ENCODE data around the gene ZRANB2.

GRCh38 chr1:71054791-71055190 lies 26.0 kb downstream of the ZRANB2 start:
- no peak for TF ChIP-seq MYC (IDR thresholded peaks at IDR 0.05; ENCODE audit: borderline replicate concordance, low read length)
- no peak for TF ChIP-seq TP53 (CRISPR knock-in tag; IDR thresholded peaks at IDR 0.05)
- TF ChIP-seq CTCF (IDR thresholded peaks at IDR 0.05): no peak
- TF ChIP-seq BHLHE40 (IDR thresholded peaks at IDR 0.05; ENCODE audit: low read depth, low read length): no peak
- TF ChIP-seq CEBPB (IDR thresholded peaks at IDR 0.05): no peak
- TF ChIP-seq HES2 (IDR thresholded peaks at IDR 0.05): no peak
- no peak for TF ChIP-seq RNF2 (IDR thresholded peaks at IDR 0.05; ENCODE audit: borderline replicate concordance, low read depth)
- TF ChIP-seq POLR2A (IDR thresholded peaks at IDR 0.05; ENCODE audit: low read length): no peak
- TF ChIP-seq RFX5 (IDR thresholded peaks at IDR 0.05): no peak
- TF ChIP-seq, protein P1, sequence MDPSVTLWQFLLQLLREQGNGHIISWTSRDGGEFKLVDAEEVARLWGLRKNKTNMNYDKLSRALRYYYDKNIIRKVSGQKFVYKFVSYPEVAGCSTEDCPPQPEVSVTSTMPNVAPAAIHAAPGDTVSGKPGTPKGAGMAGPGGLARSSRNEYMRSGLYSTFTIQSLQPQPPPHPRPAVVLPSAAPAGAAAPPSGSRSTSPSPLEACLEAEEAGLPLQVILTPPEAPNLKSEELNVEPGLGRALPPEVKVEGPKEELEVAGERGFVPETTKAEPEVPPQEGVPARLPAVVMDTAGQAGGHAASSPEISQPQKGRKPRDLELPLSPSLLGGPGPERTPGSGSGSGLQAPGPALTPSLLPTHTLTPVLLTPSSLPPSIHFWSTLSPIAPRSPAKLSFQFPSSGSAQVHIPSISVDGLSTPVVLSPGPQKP (IDR thresholded peaks at IDR 0.05; ENCODE audit: low read depth, low read length): no peak
- TF ChIP-seq RAD21 (conservative IDR thresholded peaks at IDR 0.05 in 1 of 2, IDR thresholded peaks at IDR 0.05 in 1 of 2): no peak
- TF ChIP-seq, protein P2, sequence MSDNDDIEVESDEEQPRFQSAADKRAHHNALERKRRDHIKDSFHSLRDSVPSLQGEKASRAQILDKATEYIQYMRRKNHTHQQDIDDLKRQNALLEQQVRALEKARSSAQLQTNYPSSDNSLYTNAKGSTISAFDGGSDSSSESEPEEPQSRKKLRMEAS (IDR thresholded peaks at IDR 0.05): no peak
- TF ChIP-seq MAFK (IDR thresholded peaks at IDR 0.05; ENCODE audit: partially characterized antibody): no peak
- TF ChIP-seq KDM5A (IDR thresholded peaks at IDR 0.05): no peak
